Sciatic nerve (tissue), 2 donors: ENCODE results near the gene APOBEC3B. TPM values are rescaled to one million over a fixed set of nuclear protein-coding genes. Genes with fewer than 3 reads are reported as not detected.
A peak's percentile ranks its signal among the peaks of the same experiment; 100 is the strongest.
"Not testable (repeated sequence)": the region's sequence is repeated elsewhere in the genome, so short reads cannot be mapped to it uniquely, and the experiment has no call there.

ENCODE experiments used
- ATAC-seq: fragments of 200-7000 bp; cut with Tn5 transposase; one replicate; pipeline ENCODE4 v1.9.1; 2020; ENCODE audit warnings: mild to moderate bottlenecking, moderate library complexity
- DNase-seq: peaks from one replicate; pipeline ENCODE4 v3.0.0-alpha.2; 2020; ENCODE audit warnings: low spot score
- intact Hi-C: fragments of 100-400 bp; cut with DNase I; formaldehyde crosslinking; loops from one replicate; pipeline ENCODE4 v1.14.2; 2022
- total RNA-seq: library from RNA; stranded (reverse); fragmentation: NEBNext Ultra II Directional; extraction: Animal tissue kit (Norgen Biotek cat#: 25700); gene quantifications from one replicate; pipeline ENCODE4 v1.2.1, GENCODE V29; 2021
- donor health status: DM: no; HTN: no; CAD: no.
- donor health status: DM: no; HTN: no; CAD: no.

The APOBEC3B gene
- total RNA-seq, 1 donor from 2014 or later = 2.2 TPM

DNA sequence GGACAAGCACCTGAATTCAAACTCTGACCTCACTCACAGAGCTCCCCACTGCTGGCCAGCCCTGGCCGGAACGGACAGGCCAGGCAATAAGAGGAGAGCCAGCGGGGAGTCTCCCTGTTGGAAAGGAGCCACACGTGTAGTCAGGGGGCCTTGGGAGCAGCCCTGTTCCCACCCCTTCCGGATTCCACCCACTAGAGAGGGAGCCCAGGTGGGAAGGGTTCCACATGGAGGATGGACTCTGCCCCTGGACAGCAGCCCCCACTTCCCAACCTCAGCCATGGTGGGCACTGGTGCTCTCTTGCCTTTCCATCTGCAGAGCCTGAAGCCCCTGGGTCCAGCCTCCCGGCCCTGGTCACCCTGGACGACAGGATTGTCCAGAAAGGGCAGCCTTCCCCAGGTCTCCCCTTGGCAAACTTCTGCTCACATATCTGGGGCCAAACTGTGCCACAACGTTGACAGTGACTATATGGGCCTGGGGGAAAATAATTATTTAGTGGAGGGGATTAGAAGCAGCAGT is 32.2 kb upstream of the APOBEC3B start:
- DNase-seq (no peak), ATAC-seq (no peak)
- intact Hi-C loops = no loop called here

DNA sequence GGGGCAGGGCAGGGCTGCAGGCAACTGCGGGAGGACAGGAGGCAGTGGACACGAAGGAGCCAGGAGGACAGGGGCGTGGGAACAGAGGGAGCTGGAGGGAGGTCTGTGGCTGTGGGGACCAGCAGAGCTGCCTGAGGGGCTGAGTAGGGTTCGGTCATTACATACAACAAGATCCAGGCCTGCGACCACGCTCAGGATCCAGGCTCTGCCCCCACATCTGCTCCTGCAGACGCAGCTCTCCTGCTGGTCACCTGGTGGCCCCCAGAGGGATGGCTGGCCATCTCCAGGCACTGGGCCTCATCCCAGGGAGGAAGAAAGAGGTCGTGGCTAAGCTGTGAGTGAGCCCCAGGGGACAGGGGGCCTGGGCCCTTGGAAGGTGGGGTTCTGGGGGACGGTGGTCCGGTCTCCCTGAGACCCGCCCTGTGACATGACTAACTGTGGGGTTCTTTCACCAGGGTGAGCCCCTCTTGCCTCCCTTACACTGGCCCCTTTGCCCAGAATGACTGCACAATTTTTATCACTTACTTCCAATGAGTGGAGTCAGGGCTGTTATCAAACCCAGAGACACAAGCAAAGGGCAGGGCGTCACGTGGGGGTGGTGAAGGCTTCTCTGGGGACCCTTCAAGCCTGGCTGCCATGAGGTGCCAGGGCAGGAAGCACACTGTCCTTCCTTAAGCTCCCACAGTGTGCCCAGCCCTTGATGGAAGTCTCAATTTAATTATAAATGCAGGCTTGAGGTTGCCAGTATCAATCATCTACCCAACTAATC is 31.4 kb upstream of the APOBEC3B start:
- ATAC-seq (no peak), DNase-seq (no peak)
- intact Hi-C loops = no loop called here

DNA sequence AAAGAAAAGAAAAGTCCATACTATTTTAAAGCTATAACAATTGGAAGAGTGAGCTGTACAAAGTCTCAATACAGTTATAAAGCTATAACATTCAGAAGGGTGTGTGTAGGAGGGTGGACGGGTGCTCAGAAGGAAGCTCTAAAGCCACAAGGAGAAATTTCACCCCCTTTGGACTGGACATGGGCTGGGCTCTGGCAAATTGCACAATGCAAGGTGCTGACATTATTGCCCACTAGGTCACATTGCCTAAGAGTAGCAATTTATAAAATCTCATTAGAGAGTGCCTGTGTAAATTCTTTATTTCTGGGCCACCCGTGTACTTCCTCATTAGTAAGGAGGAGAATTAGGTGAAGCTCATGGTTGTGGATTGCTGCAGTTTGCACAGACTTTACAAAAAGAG is 30.4 kb upstream of the APOBEC3B start:
- DNase-seq = no peak
- intact Hi-C loops = no loop called here
- no peak for ATAC-seq

DNA sequence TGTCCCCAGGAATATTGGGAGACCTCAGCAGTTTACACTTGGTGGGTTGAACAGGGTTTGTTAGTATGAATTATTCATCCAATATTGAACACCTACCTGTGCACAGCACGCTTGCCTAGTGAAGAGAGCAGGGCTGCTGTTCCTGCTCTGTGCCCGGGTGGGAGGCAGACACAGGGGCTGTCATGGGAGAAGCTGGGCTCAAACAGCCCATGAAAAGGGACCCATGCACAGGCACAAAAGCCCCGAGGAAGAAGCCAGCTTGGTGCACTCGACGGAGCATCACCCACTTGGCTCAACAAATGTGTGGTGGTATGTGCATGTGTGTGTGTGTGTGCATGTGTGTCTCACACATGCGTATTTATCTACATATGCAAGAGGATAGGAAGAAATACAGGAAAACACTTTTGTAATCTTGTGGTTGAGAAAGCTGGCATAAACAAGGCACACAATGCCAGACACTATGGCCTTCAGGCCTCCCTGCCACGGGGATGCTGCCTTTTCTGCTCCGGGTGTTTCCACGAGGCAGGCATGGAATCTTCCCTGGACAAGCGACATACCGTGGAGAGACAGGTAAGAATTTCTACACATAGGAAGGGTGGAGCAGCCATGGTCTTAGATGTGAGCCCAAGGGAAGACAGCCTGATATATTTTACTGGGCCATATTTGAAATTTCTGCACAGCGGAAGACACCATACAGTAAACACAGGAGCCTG is 29.7 kb upstream of the APOBEC3B start:
- intact Hi-C loops = no loop called here
- ATAC-seq (no peak), DNase-seq (no peak)

DNA sequence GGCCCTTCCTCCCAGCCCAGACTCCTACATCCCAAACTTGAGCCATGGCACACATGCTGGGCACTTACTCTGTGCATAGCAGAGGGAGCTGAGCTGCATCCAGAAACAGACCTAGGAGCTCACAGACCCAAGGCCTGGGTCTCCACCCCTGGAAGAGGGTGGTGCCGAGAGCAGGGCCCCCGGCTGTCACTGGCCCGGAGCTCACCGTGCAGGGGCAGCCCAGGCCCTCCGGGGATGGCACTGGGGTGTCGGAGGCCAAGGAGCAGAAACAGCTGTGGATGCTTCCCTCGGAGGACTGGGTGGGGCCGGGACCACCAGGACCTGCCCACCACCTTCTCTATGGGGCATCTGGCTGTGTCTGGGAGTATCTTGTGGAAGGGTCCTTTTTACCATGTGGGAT is 29.1 kb upstream of the APOBEC3B start:
- DNase-seq = no peak
- intact Hi-C loops = no loop called here
- no peak for ATAC-seq

DNA sequence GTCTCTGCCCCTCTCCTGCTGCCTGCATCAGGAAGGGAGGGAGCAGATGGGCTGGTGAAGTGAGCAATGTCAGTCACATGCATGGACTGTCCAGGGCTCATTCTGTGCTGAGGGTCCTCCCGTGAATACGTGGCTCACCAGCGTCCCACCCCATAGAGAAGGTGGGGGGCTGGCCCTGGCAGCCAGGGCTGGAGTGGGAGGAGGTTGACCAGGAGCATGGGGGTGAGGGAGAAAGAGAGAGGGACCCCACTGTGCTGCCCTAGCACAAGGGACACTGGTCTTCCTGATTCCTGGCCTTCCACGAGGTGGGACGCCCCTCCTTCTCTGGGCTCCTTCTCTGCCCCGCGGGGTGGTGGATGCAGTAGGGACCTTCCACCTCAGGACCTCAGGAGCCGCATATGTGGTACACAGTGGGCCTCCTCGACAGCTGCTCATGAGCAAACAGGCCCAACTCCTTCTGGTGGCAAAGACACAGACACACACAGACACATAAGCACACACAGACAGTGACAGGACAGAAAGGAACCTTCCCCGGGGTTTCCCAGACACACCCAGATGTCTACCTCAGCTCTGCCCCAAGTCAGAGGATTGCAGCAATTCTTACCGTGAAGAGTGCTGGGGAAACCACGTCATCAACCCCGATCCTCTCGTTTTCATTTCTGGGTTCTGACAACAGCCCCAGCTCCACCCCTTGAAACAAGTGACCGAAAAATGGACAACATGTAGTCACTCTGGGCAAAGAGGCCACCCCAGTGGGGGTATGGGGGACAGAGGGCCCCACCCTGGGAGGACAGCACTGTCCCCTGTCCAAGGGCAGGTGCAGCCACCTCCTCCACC is 28.4 kb upstream of the APOBEC3B start:
- ATAC-seq (no peak), DNase-seq (no peak)
- intact Hi-C loops = no loop called here

DNA sequence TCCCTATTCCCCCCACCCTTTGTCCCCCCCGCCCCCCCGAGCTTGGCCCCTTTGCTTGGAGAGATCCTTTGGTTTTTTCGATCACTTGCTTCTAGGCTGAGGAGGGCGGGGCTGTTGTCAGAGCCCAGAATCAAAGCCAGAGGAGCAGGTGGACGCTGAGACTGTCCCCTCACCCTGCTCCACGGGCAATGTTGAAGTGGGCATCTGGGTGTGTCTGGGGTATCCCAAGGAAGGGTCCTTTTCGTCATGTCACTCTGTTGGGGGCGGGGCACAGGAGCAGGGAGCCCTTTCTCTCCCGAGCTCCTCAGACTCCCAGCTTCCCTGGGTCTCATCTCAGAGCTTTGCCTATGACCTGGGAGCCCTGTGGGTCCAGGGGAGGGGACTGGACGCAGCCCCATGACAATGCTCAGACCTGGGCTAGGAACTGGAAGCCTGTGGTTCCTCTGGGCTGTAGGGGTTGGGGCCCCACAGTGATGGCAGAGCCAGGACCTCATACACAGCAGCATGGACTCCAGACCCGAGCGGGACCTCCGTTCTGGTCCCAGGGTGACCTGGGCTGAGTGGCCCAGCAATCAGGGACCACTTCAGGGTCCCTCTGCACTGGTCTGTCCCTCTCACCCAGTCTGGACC is 27.6 kb upstream of the APOBEC3B start:
- ATAC-seq (no peak), DNase-seq (no peak)
- intact Hi-C loops = no loop called here

DNA sequence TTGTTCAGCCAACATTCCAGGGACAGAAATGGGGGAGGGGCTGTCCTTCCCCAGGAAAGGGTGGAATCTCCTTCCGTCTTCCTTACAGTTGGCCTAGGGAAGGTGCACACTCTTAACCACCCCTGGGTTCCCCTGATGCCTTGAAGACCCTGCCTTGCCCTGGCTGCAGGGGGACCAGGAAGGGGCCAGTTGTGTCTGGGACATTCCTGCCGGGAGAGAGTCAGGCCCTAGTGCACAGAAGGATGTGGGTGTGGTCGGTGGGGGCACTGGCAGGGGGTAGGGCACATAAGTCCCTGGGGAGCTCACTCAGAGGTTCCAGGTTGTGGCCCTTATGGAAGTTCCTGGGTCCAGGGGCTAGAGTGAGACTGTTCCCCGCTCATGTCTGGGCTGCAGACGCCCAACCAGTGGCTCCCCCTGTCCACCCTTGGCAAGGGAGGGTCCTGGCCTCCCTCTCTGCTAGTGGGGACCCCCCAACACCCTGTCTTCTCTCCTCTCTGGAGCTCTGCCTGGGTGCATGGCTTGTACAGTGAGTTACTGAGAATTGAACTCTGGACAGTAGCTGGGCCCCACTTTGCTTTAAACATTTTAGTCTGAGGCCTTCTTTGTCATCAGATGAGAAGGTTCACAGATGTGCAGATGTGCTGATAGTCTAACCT is 26.8 kb upstream of the APOBEC3B start:
- ATAC-seq (no peak), DNase-seq (no peak)
- intact Hi-C loops = no loop called here

DNA sequence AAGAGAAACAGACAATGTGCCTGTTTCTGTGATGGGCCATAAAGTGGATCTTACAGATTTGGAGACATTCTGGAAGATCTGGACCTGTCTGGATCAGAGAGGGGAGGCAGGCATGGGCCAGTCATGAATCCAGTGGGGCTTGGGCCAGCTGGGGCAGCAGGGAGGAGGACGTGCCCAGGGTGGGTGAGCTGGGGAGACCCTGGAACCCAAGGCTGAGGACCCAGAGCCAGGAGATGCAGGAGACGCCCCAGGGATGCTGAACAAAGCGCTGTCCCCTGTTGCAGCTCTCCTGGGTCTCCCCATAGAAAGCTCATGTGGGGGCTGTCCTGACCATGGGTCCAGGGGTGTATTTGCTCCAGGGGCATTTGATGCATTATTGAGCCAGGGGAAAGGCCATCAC is 26.2 kb upstream of the APOBEC3B start:
- intact Hi-C loops = no loop called here
- no peak for DNase-seq
- no peak for ATAC-seq

DNA sequence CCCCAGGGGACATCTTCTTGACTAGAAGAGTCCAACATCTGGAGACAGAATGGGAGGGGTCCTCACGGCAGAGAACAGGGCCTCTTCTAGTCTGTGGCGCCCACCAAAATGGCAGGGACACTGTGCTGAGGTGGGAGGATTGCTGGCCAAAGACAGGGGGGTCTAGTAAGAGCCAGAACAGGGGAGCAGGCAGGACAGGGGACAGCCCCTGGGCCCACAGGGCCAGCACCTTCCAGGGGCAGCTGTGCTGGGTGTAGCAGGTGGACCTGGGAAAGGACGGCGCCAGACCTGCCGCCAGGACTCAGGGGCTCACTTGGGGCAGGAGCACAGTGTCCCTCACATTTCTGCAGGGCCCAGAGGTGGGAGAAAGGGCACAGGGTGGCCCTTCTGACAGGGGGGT is 25.6 kb upstream of the APOBEC3B start:
- no peak for DNase-seq
- intact Hi-C loops = no loop called here

DNA sequence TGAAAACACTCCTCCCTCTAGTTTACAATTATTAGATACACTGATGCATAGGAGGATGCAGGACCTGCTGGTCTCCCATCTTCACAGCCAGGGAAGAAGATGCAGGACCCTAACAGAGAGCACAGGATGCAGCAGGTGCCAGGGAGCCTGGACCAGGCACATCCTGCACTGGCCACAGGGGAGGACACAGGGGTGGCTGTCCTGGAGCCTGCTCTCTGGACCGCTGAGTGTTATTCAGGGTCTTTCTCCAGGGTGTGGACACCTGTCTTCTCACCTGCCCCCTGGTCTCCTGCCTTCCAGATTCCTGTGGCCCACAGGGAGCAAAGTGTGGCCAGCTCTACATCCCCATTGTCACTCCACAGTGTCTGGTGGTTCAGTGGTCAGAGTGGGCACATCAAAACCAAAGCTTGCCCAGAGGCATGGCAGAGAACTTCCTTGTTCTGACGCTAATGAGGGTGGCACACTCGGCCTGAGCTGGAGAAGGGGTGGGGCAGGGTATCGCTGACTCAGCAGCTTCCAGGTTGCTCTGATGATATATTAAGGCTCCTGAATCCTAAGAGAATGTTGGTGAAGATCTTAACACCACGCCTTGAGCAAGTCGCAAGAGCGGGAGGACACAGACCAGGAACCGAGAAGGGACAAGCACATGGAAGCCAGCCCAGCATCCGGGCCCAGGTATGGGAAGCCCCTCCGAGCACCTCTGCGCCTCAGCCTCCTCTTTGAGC is 24.9 kb upstream of the APOBEC3B start, which contains the start of gene APOBEC3A:
APOBEC3A (plus strand) TSS at position 564 of the 725 bp plus-strand sequence; CDS start at position 647, 83 bp downstream.
- no peak for DNase-seq
- intact Hi-C loops = no loop called here
- ATAC-seq = peak; percentile 38

More for the DNA sequence above, 25.6 kb upstream of the APOBEC3B start:
- ATAC-seq = no peak

DNA sequence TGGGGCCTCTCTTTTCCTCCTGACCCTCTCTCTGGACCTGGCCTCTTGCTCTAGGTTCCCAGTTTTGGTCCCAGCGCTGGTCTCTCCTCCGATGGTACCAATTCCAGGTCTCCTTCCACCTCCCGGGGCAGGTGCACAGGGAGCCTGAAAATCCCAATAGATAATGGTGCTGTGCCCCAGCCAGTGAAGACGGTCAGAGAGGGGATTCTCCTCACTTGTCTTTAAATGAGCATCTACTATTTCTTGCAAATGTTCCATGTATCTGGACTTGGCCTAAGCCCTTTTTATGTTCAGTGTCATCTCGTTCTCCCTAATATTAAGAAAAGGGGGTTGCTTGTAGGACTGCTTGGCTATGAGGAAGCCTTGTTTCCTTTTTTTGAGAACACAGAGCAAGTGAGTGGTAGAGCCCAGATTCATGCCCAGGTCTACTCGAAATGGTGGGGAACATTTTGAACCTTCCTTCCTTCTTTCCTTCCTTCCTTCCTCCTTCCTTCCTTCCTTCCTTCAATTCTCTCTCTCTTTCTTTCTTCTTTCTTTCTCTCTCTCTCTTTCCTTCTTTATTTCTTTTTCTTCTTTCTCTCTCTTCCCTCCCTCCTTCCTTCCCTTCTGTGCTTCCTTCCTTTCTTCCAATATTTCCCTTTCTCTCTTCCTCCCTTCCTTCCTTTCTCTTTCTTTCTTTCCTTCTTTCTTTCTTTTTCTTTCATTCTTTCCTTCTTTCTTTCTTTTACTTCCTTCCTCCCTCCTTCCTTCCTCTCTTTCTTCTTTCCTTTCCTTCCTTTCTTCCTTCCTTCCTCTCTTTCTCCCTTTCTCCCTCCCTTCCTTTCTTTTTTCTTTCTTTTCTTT is 24.1 kb upstream of the APOBEC3B start:
- ATAC-seq (no peak), DNase-seq (no peak)
- intact Hi-C loops = no loop called here

DNA sequence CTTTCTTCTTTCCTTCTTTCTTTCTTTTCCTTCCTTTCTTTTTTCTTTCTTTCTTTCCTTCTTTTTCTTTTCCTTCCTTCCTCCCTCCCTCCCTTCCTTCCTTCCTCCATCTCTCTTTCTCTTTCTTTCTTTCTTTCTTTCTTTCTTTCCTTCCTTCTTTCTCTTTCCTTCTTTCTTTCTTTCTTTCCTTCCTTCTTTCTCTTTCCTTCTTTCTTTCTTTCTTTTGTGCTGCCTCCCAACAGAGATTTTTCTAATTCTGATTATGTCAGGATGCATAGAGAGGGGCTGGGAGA is 23.6 kb upstream of the APOBEC3B start:
- DNase-seq, intact Hi-C loops, ATAC-seq: not testable (repeated sequence)

DNA sequence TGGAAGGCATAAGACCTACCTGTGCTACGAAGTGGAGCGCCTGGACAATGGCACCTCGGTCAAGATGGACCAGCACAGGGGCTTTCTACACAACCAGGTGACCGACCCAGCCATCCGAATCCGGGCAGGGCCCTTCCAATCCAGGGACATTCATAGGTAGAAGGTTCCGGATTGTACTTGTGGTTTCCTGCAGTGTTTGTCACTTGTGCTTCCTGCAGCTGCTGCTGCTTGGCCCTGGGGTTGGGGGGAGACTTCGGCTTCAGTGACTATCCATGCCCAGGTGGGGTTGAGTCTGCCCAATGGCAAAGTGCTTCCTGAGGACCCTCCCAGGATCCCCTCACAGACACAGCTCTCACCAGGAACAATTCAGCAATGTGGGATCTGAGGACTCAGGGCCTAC is 22.6 kb upstream of the APOBEC3B start:
- intact Hi-C loops = loop anchor here (1.0 kb wide), 1 partner anchor 34 kb away; no protein-coding TSS in a partner anchor
- ATAC-seq (no peak), DNase-seq (no peak)

DNA sequence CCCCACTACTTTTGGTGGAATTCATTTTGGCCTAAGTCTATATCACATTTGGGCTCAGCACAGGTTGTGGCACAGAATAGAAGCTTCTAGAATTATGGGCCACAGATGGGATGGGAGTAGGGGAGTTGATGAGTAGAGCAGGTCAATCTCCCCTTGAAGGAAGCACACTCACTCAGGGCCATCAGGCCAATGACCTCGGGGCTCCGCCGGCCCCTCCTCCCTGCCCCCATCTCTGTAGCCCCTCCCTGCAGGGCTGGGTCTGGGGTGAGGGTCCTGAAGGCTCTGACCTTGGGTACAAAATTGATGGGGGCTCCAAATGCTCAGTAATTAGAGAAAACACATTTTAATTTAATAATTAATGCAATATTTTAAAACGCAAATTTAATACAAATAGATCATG is 21.5 kb upstream of the APOBEC3B start:
- DNase-seq, intact Hi-C loops: not testable (repeated sequence)

DNA sequence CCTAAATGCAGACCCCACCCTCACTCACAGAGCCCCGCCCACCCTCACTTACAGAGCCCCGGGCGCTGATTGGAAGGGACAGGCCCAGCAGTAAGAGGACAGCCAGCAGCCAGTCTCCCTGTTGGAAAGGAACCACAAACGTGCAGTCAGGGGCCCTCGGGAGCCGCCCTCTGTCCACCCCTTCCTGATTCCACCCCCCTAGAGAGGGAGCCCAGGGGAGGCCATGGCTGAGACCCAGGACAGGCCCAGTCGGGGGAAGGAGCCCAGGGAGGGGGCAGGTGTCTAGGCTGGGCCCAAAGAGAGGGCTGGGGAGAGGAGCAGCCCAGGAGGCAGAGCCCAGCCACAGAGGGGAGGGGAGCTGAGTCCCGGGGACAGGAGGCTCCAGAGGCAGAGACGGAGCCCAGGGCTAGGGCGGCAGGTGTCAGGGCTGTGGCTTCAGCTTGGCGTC is 18.8 kb upstream of the APOBEC3B start:
- intact Hi-C loops, DNase-seq, ATAC-seq: not testable (repeated sequence)

More for the DNA sequence above, 21.5 kb upstream of the APOBEC3B start:
- ATAC-seq = not testable (repeated sequence)

DNA sequence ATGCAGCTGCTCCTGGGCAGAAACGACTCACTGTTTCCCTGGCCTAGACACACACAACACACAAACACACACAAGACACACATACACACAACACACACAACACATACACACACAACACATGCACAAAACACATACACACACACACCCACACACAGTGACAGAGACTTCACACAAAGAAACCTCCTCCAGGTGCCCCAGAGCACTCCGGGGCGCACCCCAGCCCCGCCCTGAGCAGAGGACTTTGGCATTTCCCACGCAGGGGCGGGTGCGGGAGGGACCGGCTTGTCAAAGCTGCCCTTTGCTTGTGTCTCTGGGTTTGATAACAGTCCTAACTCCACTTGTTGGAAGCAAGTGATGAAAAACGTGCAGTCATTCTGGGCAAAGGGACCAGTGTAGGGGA is 18.3 kb upstream of the APOBEC3B start:
- DNase-seq = no peak
- no peak for ATAC-seq
- intact Hi-C loops = no loop called here
